ENCODE measurements around the gene SCAPER. TPM values are rescaled to one million over a fixed set of nuclear protein-coding genes. Genes with fewer than 3 reads are reported as not detected.

The SCAPER gene
- total and polyA plus RNA-seq, 2 of the 4 experiments (the other 2 are of a cell fraction), result 2.9 to 9.7 TPM

DNA sequence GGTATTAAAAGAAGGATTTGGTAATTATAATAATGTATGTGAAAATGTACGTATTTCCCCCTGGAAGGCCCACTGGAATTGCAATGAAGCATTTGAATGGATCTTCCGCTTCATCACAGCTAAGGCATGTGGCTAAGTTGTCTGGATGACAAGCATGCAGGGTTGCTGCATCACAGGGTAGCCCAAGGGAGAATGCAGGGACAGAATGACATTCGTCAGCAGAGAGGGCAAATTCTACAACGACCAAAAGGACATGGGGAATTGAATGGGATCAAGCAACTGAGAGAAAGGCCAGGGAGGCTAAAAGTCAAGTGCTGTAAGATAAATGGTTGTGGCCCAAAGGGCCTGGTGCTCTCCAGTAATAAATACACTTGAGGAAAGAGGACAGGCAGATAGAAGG, 473.2 kb downstream of the SCAPER start:
- Histone ChIP-seq H3K4me3 (ENCODE audit: insufficient read depth, low read depth, low read length) (no peak overlapping the region), H3K23ac (ENCODE audit: low read depth, low read length) (no peak overlapping the region), H3K14ac (replicated peaks; ENCODE audit: low read depth, low read length) (peak overlapping the region; percentile 43; the same call in 1 of the 2 replicates), H3K27me3 (ENCODE audit: control insufficient read depth, insufficient read depth, low read length) (no peaks in the 10 kb centered on the region), H2AK9ac (replicated peaks; ENCODE audit: low read depth, low read length, poor library complexity) (no peak overlapping the region), H3K9me1 (ENCODE audit: insufficient read depth, low read length) (peaks cover 2% of the 10 kb centered on the region; the same call in 1 of the 2 replicates), H4K91ac (ENCODE audit: insufficient read depth, low read depth, low read length) (no peak overlapping the region), H4K20me1 (ENCODE audit: insufficient read depth, low read length) (no peaks in the 10 kb centered on the region), H2BK120ac (ENCODE audit: low read depth, low read length) (no peak overlapping the region), H3K79me1 (ENCODE audit: low read depth in 1 of 2, low read length in 2 of 2) (no peaks in the 10 kb centered on the region; a peak in 1 of 4 replicates), H3K27ac (ENCODE audit: insufficient read depth, low read length) (no peak overlapping the region), H3K4me2 (ENCODE audit: low read depth, low read length) (no peak overlapping the region), H2BK20ac (ENCODE audit: low read depth, low read length) (peak overlapping the region; percentile 12; the same call in 1 of the 2 replicates), H2AK5ac (ENCODE audit: low read depth, low read length) (no peak overlapping the region), H2AFZ (replicated peaks; ENCODE audit: low read length, poor library complexity) (no peak overlapping the region), H2BK5ac (ENCODE audit: low read depth, low read length, poor library complexity, severe bottlenecking) (no peak overlapping the region), H4K5ac (ENCODE audit: low read depth, low read length) (no peak overlapping the region), H4K8ac (ENCODE audit: low read depth in 2 of 2, low read length in 2 of 2) (no peak overlapping the region), H2BK15ac (ENCODE audit: low read depth, low read length) (no peak overlapping the region), H3K18ac (ENCODE audit: low read depth, low read length) (no peak overlapping the region), H3K4ac (ENCODE audit: low read depth, low read length) (no peak overlapping the region), H3K36me3 (ENCODE audit: control insufficient read depth, insufficient read depth, low read length) (no peaks in the 10 kb centered on the region), H3K4me1 (ENCODE audit: control insufficient read depth, insufficient read depth, low read length) (no peaks in the 10 kb centered on the region; the same call in 1 of the 2 replicates), H3K56ac (ENCODE audit: extremely low read depth, insufficient read depth, low read length) (no peak overlapping the region), H3K9ac (ENCODE audit: low read depth, low read length) (no peak overlapping the region), H3K9me3 (ENCODE audit: control insufficient read depth, insufficient read depth, low read length) (no peaks in the 10 kb centered on the region)
- intact Hi-C loops (cut with micrococcal nuclease), result no loop called here
- DNase-seq (peak; percentile 22), ATAC-seq (ENCODE audit: low read depth) (no peak)
- dilution Hi-C loops (cut with HindIII; ENCODE audit: low sequenced_read_pairs, unreplicated experiment), result no loop called here
- CTCF ChIA-PET, result interaction anchor here (0.5 kb wide), 1 partner anchor 22 kb away, joined by 6 read pairs; no protein-coding TSS in a partner anchor
- TF ChIP-seq NFE2L2 (IDR thresholded peaks at IDR 0.05; ENCODE audit: low read depth, low read length) (no peak), MXI1 (IDR thresholded peaks at IDR 0.05; ENCODE audit: borderline replicate concordance, low read depth, low read length) (no peak), RCOR1 (IDR thresholded peaks at IDR 0.05; ENCODE audit: insufficient replicate concordance, low read length) (no peak), CEBPB (IDR thresholded peaks at IDR 0.05; ENCODE audit: low read depth, low read length) (no peak), RFX5 (IDR thresholded peaks at IDR 0.05; ENCODE audit: low read depth, low read length) (no peak), FOS (IDR thresholded peaks at IDR 0.05; ENCODE audit: low read depth, low read length) (no peak), SMC3 (IDR thresholded peaks at IDR 0.05; ENCODE audit: low read depth, low read length) (no peak), MAZ (IDR thresholded peaks at IDR 0.05; ENCODE audit: borderline replicate concordance, low read depth, low read length) (no peak), MAFK (IDR thresholded peaks at IDR 0.05; ENCODE audit: low read depth, low read length) (no peak), RAD21 (IDR thresholded peaks at IDR 0.05; ENCODE audit: low read length) (no peak), CHD1 (IDR thresholded peaks at IDR 0.05; ENCODE audit: low read depth, low read length) (no peak), BHLHE40 (IDR thresholded peaks at IDR 0.05; ENCODE audit: low read depth, low read length) (no peak), POLR2A (IDR thresholded peaks at IDR 0.05; ENCODE audit: low read depth, low read length) (no peak)
- TF ChIP-seq, protein P1, sequence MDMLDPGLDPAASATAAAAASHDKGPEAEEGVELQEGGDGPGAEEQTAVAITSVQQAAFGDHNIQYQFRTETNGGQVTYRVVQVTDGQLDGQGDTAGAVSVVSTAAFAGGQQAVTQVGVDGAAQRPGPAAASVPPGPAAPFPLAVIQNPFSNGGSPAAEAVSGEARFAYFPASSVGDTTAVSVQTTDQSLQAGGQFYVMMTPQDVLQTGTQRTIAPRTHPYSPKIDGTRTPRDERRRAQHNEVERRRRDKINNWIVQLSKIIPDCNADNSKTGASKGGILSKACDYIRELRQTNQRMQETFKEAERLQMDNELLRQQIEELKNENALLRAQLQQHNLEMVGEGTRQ (IDR thresholded peaks at IDR 0.05; ENCODE audit: low read depth, low read length), result no peak
- TF ChIP-seq, protein P2, sequence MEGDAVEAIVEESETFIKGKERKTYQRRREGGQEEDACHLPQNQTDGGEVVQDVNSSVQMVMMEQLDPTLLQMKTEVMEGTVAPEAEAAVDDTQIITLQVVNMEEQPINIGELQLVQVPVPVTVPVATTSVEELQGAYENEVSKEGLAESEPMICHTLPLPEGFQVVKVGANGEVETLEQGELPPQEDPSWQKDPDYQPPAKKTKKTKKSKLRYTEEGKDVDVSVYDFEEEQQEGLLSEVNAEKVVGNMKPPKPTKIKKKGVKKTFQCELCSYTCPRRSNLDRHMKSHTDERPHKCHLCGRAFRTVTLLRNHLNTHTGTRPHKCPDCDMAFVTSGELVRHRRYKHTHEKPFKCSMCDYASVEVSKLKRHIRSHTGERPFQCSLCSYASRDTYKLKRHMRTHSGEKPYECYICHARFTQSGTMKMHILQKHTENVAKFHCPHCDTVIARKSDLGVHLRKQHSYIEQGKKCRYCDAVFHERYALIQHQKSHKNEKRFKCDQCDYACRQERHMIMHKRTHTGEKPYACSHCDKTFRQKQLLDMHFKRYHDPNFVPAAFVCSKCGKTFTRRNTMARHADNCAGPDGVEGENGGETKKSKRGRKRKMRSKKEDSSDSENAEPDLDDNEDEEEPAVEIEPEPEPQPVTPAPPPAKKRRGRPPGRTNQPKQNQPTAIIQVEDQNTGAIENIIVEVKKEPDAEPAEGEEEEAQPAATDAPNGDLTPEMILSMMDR (conservative IDR thresholded peaks at IDR 0.05; ENCODE audit: low read depth, low read length), result no peak
- TF ChIP-seq, protein P3, sequence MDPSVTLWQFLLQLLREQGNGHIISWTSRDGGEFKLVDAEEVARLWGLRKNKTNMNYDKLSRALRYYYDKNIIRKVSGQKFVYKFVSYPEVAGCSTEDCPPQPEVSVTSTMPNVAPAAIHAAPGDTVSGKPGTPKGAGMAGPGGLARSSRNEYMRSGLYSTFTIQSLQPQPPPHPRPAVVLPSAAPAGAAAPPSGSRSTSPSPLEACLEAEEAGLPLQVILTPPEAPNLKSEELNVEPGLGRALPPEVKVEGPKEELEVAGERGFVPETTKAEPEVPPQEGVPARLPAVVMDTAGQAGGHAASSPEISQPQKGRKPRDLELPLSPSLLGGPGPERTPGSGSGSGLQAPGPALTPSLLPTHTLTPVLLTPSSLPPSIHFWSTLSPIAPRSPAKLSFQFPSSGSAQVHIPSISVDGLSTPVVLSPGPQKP (IDR thresholded peaks at IDR 0.05; ENCODE audit: borderline replicate concordance, low read depth, low read length), result no peak
- WGBS, 2 experiments (ENCODE audit: extremely low coverage in 2 of 2, insufficient read length in 1 of 2), result 100% methylated on average over 1 of the region's 4 CpGs; no CpG with 5 or more reads in 1 of the 2 experiments
- POLR2A ChIA-PET (ENCODE audit: unreplicated experiment), result no interaction called here
- BruUV-seq (replicated peaks), result no TSS peak
- in situ Hi-C loops (cut with MboI; ENCODE audit: low sequenced_read_pairs), result no loop called here
